Thoracic aorta (tissue), 2 donors: Measurements from ENCODE around the gene GLYR1. TPM values are rescaled to one million over a fixed set of nuclear protein-coding genes. Genes with fewer than 3 reads are reported as not detected.

ENCODE experiments used
- ATAC-seq: fragments of 150-250 bp; one replicate; pipeline ENCODE4 v1.8.0; 2017; ENCODE audit warnings: low read depth; ENCODE audit not compliant: insufficient number of reproducible peaks, low FRiP score
- DNase-seq: peaks from one replicate; pipeline ENCODE4 v3.0.0-alpha.2; 2020; ENCODE audit warnings: low spot score
- H3K27ac ChIP-seq, 2 donors: fragments of 200-600 bp; sonication (generic); 1 replicate in 1 of 2; 2 replicates in 1 of 2; pipeline ENCODE4 v1.5.1; 2016; ENCODE audit warnings: mild to moderate bottlenecking in 2 of 2, moderate library complexity in 2 of 2
- H3K27me3 ChIP-seq: fragments of 200-600 bp; sonication (generic); replicated peaks from 2 replicates; pipeline ENCODE4 v1.6.0; 2016; ENCODE audit warnings: mild to moderate bottlenecking; ENCODE audit not compliant: insufficient read depth
- H3K36me3 ChIP-seq: fragments of 200-600 bp; sonication (generic); one replicate; pipeline ENCODE4 v1.5.1; 2016
- H3K4me1 ChIP-seq, 2 donors: fragments of 200-600 bp; sonication (generic); 1 replicate in 1 of 2; 2 replicates in 1 of 2; pipeline versions ENCODE4 v1.5.1 to v1.6.0; 2016; ENCODE audit warnings: low read depth in 2 of 2, mild to moderate bottlenecking in 1 of 2; ENCODE audit not compliant: control insufficient read depth in 1 of 2
- H3K4me3 ChIP-seq: fragments of 200-600 bp; sonication (generic); 2 replicates; pipeline ENCODE4 v1.5.1; 2016; ENCODE audit warnings: mild to moderate bottlenecking
- H3K9me3 ChIP-seq: fragments of 200-600 bp; sonication (generic); 2 replicates; pipeline ENCODE4 v1.5.1; 2016
- CTCF ChIP-seq: fragments of 200-600 bp; sonication (generic); IDR thresholded peaks from one replicate; pipeline ENCODE4 v1.5.1; 2019; ENCODE audit warnings: antibody characterized with exemption
- total RNA-seq, 2 donors: library from RNA; depleted of rRNA; stranded (reverse); fragments of >200 nt; gene quantifications; one replicate each; pipeline versions ENCODE4 v1.1.0 to v1.2.3, GENCODE V29; 2016

The GLYR1 gene
- total RNA-seq, 2 donors from 2014 or later: 28.4 to 59.5 TPM

GRCh38 chr16:4888428-4889135 lies 41.5 kb upstream of the GLYR1 start:
- ATAC-seq: no peak
- H3K27ac ChIP-seq: no peak overlapping the region
- peaks cover 65% of the 10 kb centered on the region for H3K36me3 ChIP-seq
- TF ChIP-seq CTCF: no peak
- DNase-seq: no peak
- H3K27me3 ChIP-seq: no peaks in the 10 kb centered on the region
- H3K9me3 ChIP-seq: no peaks in the 10 kb centered on the region
- no peak overlapping the region for H3K4me3 ChIP-seq
- H3K4me1 ChIP-seq: no peaks in the 10 kb centered on the region

- H3K36me3 ChIP-seq: peaks cover 85% of the 10 kb centered on the region
- DNase-seq: no peak
- no peaks in the 10 kb centered on the region for H3K9me3 ChIP-seq
- H3K4me1 ChIP-seq: no peaks in the 10 kb centered on the region
- no peak for TF ChIP-seq CTCF
- no peak overlapping the region for H3K4me3 ChIP-seq
- no peak overlapping the region for H3K27ac ChIP-seq
- no peaks in the 10 kb centered on the region for H3K27me3 ChIP-seq
- no peak for ATAC-seq
Observed at GRCh38 chr16:4886151-4886550, 39.1 kb upstream of the GLYR1 start.

- peaks cover 85% of the 10 kb centered on the region for H3K36me3 ChIP-seq
- H3K4me3 ChIP-seq: no peak overlapping the region
- ATAC-seq (no peak), DNase-seq (no peak)
- no peak for TF ChIP-seq CTCF
- no peaks in the 10 kb centered on the region for H3K4me1 ChIP-seq
- H3K27ac ChIP-seq: no peak overlapping the region
- no peaks in the 10 kb centered on the region for H3K27me3 ChIP-seq
- H3K9me3 ChIP-seq: no peaks in the 10 kb centered on the region
Observed at GRCh38 chr16:4884972-4885874, 38.1 kb upstream of the GLYR1 start.

GRCh38 chr16:4884209-4884608 lies 37.1 kb upstream of the GLYR1 start:
- TF ChIP-seq CTCF: no peak
- no peak overlapping the region for H3K4me3 ChIP-seq
- ATAC-seq: no peak
- DNase-seq: no peak
- H3K27me3 ChIP-seq: no peaks in the 10 kb centered on the region
- H3K4me1 ChIP-seq: no peaks in the 10 kb centered on the region
- peaks cover 86% of the 10 kb centered on the region for H3K36me3 ChIP-seq
- H3K9me3 ChIP-seq: no peaks in the 10 kb centered on the region
- no peak overlapping the region for H3K27ac ChIP-seq

GRCh38 chr16:4883501-4883900 lies 36.4 kb upstream of the GLYR1 start:
- H3K4me1 ChIP-seq: no peaks in the 10 kb centered on the region
- H3K27me3 ChIP-seq: no peaks in the 10 kb centered on the region
- H3K36me3 ChIP-seq: peaks cover 90% of the 10 kb centered on the region
- no peak for ATAC-seq
- no peak overlapping the region for H3K27ac ChIP-seq
- no peak for DNase-seq
- H3K4me3 ChIP-seq: no peak overlapping the region
- TF ChIP-seq CTCF: no peak
- H3K9me3 ChIP-seq: no peaks in the 10 kb centered on the region
